ENCODE data around the gene KCTD1. TPM values are rescaled to one million over a fixed set of nuclear protein-coding genes. Genes with fewer than 3 reads are reported as not detected.

KCTD1 gene
- polyA plus RNA-seq, 1 of the 3 experiments (the other 2 are of a cell fraction) = 12.8 TPM

- no peak for DNase-seq
- no peaks in the 10 kb centered on the region for H3F3A ChIP-seq (replicated peaks; ENCODE audit: insufficient read depth)
- no peak overlapping the region for H3K9ac ChIP-seq
- WGBS (ENCODE audit: low lambda C conversion rate) = 85% methylated on average over 9 of the region's 9 CpGs
- H3K36me3 ChIP-seq (replicated peaks in 1 of 2; ENCODE audit: control insufficient read depth in 1 of 2, insufficient read depth in 2 of 2, low read length in 1 of 2) = no peaks in the 10 kb centered on the region
- H3K27ac ChIP-seq (ENCODE audit: low read depth in 2 of 2, low read length in 1 of 2) = no peak overlapping the region
- CTCF ChIA-PET = no interaction called here
- H3K4me2 ChIP-seq = no peak overlapping the region
- POLR2A ChIA-PET = interaction anchor here (0.6 kb wide), 1 partner anchor 199 kb away, joined by 3 read pairs; no protein-coding TSS in a partner anchor
- no peaks in the 10 kb centered on the region for H3K9me3 ChIP-seq
- no peak overlapping the region for H3K4me3 ChIP-seq (ENCODE audit: low read depth in 2 of 2, low read length in 1 of 2)
- H3K79me2 ChIP-seq (ENCODE audit: insufficient read depth) = no peaks in the 10 kb centered on the region
- TF ChIP-seq CTCF (IDR thresholded peaks at IDR 0.05) (no peak), MXI1 (IDR thresholded peaks at IDR 0.05; ENCODE audit: low read depth, low read length) (no peak)
- H3K4me1 ChIP-seq (ENCODE audit: control insufficient read depth in 1 of 2, insufficient read depth in 2 of 2, low read depth in 1 of 2, low read length in 1 of 2) = peaks cover 0 to 20% of the 10 kb centered on the region in 2 experiments; a peak in 2 of 4 replicates
- H4K20me1 ChIP-seq (ENCODE audit: insufficient read depth) = no peaks in the 10 kb centered on the region
- no peaks in the 10 kb centered on the region for H3K9me2 ChIP-seq
- no peaks in the 10 kb centered on the region for H3K27me3 ChIP-seq (ENCODE audit: insufficient read depth)
- H2AFZ ChIP-seq (ENCODE audit: low read depth) = no peak overlapping the region
These were observed 126.4 kb downstream of the KCTD1 start for GRCh38 chr18:26421931-26422330.

- Histone ChIP-seq H4K20me1 (ENCODE audit: insufficient read depth) (no peaks in the 10 kb centered on the region), H3K4me2 (no peak overlapping the region), H3K9me3 (no peaks in the 10 kb centered on the region), H3K27ac (ENCODE audit: low read depth in 2 of 2, low read length in 1 of 2) (no peak overlapping the region), H3K79me2 (ENCODE audit: insufficient read depth) (no peaks in the 10 kb centered on the region), H3K36me3 (replicated peaks in 1 of 2; ENCODE audit: control insufficient read depth in 1 of 2, insufficient read depth in 2 of 2, low read length in 1 of 2) (no peaks in the 10 kb centered on the region), H3K27me3 (ENCODE audit: insufficient read depth) (no peaks in the 10 kb centered on the region), H3F3A (replicated peaks; ENCODE audit: insufficient read depth) (no peaks in the 10 kb centered on the region), H3K9ac (no peak overlapping the region), H2AFZ (ENCODE audit: low read depth) (no peak overlapping the region), H3K4me3 (ENCODE audit: low read depth in 2 of 2, low read length in 1 of 2) (no peak overlapping the region), H3K9me2 (no peaks in the 10 kb centered on the region), H3K4me1 (ENCODE audit: control insufficient read depth in 1 of 2, insufficient read depth in 2 of 2, low read depth in 1 of 2, low read length in 1 of 2) (peaks cover 0 to 20% of the 10 kb centered on the region in 2 experiments; a peak in 2 of 4 replicates)
- TF ChIP-seq FOXM1 (IDR thresholded peaks at IDR 0.05; ENCODE audit: low read depth) (no peak), USF2 (IDR thresholded peaks at IDR 0.05; ENCODE audit: borderline replicate concordance, low read depth, low read length) (no peak), USF1 (IDR thresholded peaks at IDR 0.05; ENCODE audit: borderline replicate concordance, low read depth) (no peak), YY1 (IDR thresholded peaks at IDR 0.05; ENCODE audit: low read depth) (no peak), GATA2 (CRISPR knock-in tag; IDR thresholded peaks at IDR 0.05) (no peak), TAF1 (IDR thresholded peaks at IDR 0.05; ENCODE audit: borderline replicate concordance, low read depth, low read length) (no peak), TCF12 (IDR thresholded peaks at IDR 0.05) (no peak), POLR2AphosphoS5 (IDR thresholded peaks at IDR 0.05; ENCODE audit: low read depth, low read length) (no peak), SMC3 (IDR thresholded peaks at IDR 0.05; ENCODE audit: low read depth, low read length) (no peak)
- ChIA-PET POLR2A (no interaction called here), CTCF (no interaction called here)
- no peak for DNase-seq
- 88% methylated on average over 5 of the region's 6 CpGs for WGBS (ENCODE audit: low lambda C conversion rate)
These were observed 126.8 kb downstream of the KCTD1 start for GRCh38 chr18:26421503-26421902.
